Measurements from ENCODE around the gene ST6GALNAC3.

The ST6GALNAC3 gene

GRCh38 chr1:76147917-76148316 is 73.4 kb downstream of the ST6GALNAC3 start:
- no peak for DNase-seq

GRCh38 chr1:76148460-76148859 is 73.9 kb downstream of the ST6GALNAC3 start:
- DNase-seq: no peak

DNA sequence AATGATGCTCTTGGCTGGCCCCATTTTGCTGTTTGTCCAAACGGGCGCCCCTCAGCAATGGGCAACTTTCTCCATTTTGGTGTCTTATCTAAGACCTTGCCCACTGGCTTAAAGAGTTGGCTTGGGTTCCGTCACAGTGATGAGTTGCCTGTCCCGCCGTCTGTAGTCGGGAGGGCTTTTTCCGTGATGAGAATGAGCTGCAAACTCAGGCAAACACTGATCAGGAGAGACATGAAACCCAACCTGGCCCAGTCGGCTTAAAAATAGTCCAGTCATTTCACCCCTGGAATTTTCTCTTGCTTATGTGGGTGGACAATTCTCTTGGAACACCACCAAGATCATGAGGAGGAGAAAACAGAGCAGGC is 79.3 kb downstream of the ST6GALNAC3 start:
- DNase-seq: no peak

GRCh38 chr1:76154206-76154956 is 79.8 kb downstream of the ST6GALNAC3 start:
- peak; percentile 82 for DNase-seq

GRCh38 chr1:76156987-76157386 is 82.4 kb downstream of the ST6GALNAC3 start:
- DNase-seq: no peak

GRCh38 chr1:76158126-76158525 is 83.6 kb downstream of the ST6GALNAC3 start:
- no peak for DNase-seq

GRCh38 chr1:76160225-76160624 is 85.7 kb downstream of the ST6GALNAC3 start:
- DNase-seq: no peak

- no peak for DNase-seq
These were observed 86.9 kb downstream of the ST6GALNAC3 start for GRCh38 chr1:76161451-76161850.

- DNase-seq: no peak
These were observed 87.7 kb downstream of the ST6GALNAC3 start for GRCh38 chr1:76162254-76162653.

DNA sequence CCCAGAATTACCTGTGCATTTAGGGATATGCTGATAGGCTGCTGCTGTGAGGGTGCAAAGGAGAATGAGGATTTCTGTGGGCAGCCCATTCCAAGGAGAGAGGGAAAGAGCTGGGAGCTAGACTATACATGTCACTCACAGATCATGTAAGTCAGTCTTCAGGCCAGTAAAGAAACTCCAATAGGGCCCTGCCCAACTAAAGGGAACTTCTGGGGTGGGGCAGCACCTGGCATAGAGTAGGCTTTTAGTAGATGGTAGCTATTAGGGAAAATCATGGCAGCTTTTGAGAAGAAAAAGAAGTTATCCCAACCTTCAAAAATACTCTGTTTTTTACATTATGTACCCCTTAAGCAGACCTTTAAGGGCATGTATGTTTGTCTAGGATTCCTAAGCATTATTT is 89.6 kb downstream of the ST6GALNAC3 start:
- DNase-seq: no peak

DNA sequence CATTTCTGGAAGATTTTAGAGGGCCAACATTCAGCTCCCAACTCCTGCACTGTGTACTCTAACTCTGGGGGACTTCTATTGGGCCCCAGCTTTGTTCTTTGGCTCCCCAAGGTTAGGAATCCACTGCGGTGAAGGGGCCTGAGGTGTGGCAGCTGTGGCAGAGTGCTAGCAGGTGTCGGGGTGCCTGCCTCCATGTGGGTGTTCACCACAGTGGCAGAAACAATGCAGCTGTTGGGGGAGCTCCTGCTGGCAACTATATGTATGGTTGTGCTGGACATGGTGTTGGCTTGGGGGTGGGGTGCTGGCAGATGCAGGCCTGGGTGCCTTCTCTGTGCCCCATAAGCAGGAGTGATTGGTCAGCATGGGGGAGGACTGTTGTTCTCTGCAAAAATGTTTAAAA is 95.5 kb downstream of the ST6GALNAC3 start:
- no peak for DNase-seq

GRCh38 chr1:76170513-76170912 is 96.0 kb downstream of the ST6GALNAC3 start:
- no peak for DNase-seq

DNA sequence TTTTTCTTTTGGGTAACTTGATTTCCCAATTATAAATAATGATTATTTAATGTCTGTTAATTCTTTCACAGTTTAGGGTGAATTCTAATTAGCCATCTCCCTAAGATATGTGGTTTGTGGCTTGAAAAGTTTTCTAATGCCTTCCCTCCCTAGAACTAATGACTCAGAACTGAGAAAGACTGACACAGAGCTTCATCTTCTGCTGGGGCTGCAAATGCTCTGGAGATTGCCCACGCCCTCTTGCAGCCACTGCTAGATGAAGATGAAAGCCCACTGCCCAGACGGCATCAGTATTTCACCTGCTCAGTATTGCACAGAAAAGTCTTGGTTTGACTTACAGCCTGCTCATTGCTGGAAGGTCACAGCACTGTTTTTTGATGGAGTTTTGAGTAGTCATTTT is 101.5 kb downstream of the ST6GALNAC3 start:
- peak; percentile 6 for DNase-seq

DNA sequence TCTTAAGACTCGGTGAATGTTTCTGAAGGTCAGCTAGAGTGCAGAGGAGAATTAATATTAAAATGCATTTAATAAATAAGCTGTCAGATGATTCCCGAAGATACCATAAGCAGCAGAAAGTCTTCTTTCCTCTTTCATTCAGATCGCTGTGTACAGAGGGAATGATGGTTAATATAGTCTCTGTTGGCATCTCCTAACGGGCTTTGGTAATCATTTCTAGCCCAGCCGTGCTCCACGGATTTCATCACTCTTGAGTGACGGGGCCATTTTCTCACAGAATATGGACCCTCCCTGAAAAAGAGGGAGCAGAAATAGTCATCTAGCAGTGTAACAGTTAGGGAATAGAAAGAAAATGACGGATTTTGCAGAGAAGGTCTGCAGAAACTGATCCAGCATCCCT is 103.1 kb downstream of the ST6GALNAC3 start:
- DNase-seq: no peak

DNA sequence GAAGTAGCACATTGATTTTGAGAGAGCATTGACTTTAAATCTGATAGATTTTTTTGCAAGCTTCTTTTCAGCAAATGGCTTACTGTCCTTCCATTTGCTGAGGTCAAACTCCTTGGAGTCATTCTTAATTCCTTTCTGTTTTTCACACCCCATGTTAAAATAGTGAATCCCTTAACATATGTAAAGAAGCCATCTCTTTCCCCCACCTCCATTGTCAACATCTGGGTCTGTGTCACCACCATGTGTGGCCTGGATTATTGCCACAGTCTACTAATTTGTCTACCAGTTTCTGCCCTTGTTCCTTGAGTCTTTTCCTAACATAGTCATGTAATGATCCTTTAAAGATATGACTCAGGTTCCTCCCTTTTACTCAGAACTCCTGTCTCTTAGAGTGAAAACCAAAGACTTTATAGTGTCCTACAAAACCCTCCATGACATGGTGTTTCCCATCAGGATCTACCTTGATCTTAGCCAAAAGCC is 104.7 kb downstream of the ST6GALNAC3 start:
- no peak for DNase-seq

- DNase-seq: no peak
These were observed 110.7 kb downstream of the ST6GALNAC3 start for GRCh38 chr1:76185207-76185606.

GRCh38 chr1:76186554-76187170 is 112.1 kb downstream of the ST6GALNAC3 start:
- DNase-seq: no peak

GRCh38 chr1:76187436-76187835 is 112.9 kb downstream of the ST6GALNAC3 start:
- DNase-seq: no peak

GRCh38 chr1:76189310-76189709 is 114.8 kb downstream of the ST6GALNAC3 start:
- DNase-seq: no peak

DNA sequence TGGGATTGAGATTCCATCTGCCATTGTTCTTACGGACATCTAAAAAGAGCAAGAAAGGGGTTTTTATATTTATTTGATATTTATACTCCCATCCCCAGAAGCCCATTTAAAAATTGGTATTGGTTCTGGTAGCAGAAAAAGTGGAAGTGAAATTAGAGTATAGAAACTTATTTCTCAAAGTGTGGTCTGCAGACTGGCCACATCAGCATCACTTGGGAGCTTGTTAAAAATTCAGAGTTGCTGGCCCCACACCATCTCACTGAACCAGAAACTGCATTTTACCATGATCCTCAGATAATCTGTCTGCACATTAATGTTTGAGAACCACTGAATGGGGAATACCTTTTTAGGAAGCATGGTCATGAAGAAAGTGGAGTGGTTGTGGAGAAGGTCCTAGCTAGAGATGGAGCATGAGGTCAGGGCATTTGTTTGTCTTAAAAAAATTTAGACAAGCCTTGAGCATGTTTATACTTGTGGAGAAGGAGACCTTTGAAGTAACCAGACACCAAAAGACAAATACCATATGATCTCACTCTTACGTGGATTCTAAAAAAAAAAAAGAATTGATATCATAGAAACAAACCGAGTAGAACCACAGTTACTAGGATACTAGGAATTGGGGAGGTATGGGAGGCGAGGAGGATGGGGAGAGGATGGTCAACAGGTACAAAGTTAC is 116.3 kb downstream of the ST6GALNAC3 start:
- DNase-seq: no peak

DNA sequence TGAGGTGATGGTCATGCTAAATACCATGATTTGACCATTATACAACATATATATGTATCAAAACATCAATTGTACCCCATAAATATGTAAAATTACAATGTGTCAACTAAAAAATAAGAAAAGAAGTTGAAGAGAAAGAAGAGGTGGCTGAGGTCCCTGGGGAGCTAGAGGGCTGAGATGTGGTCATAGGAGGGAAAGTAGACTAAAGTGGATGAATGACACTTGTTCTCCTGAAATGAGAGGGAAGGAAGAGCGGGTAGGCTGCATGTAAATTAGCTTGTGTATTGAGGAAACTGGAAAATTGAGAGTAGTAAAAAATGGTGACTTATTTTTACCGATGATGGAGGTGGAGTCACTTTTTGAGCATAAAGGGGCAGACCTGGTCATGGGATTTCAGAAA is 117.0 kb downstream of the ST6GALNAC3 start:
- DNase-seq: no peak

- no peak for DNase-seq
These were observed 123.9 kb downstream of the ST6GALNAC3 start for GRCh38 chr1:76198452-76198851.

- no peak for DNase-seq
These were observed 128.1 kb downstream of the ST6GALNAC3 start for GRCh38 chr1:76202670-76203069.

DNA sequence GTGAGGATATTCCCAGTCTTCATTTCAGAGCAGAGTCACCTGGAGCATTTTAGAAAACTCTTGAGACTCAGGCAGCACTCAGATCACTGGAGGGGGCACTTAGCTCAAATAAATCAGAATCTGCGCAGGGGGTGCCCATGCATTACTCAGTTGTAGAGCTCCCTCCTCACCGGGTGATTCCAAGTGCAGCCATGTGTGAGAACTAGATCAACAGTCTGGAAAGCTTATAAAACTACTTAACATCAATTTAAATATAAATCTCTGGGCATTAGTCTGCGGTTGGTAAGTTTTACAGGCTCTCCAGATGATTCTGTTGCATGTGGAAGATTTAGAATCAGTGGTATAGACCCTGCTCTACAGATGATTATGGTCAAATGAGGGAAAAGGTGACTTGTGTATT is 128.6 kb downstream of the ST6GALNAC3 start:
- no peak for DNase-seq

Measured in stimulated activated CD4-positive, alpha-beta T cell treated with anti-CD3 and anti-CD28 coated beads, Interleukin-4, amount 100 ng/mL, for 24 hours (primary cell).